ENCODE measurements around the gene CLIP1.

CLIP1 gene

DNA sequence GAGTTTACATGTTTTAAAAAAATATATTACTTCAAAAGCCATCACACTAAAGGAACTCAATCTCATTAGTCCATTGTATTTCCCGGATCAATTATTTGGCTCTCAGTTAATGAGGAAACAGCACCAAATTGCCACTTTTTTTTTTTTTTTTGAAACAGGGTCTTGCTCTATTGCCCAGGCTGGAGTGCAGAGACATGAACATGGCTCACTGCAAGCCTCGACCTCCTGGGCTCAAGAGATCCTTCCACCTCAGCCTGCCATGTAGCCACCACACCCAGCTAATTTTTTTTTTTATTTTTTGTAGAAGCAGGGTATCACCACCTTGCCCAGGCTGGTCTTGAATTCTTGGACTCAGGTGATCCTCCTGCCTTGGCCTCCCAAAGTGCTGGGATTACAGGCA lies 77.4 kb downstream of the CLIP1 start:
- no peak for DNase-seq
- H3K4me2 ChIP-seq (ENCODE audit: low read depth, low read length), result no peak overlapping the region
- H3K36me3 ChIP-seq (replicated peaks; ENCODE audit: insufficient read depth, low read length), result no peaks in the 10 kb centered on the region
- H3K4me1 ChIP-seq (ENCODE audit: low read length), result no peaks in the 10 kb centered on the region
- H4K20me1 ChIP-seq (ENCODE audit: insufficient read depth, low read length), result no peaks in the 10 kb centered on the region
- H3K27me3 ChIP-seq (replicated peaks; ENCODE audit: insufficient read depth, low read length), result no peaks in the 10 kb centered on the region
- H3K27ac ChIP-seq (ENCODE audit: low read length), result no peak overlapping the region
- no peaks in the 10 kb centered on the region for H3K9me3 ChIP-seq (replicated peaks; ENCODE audit: insufficient read depth, low read length)
- H3K79me2 ChIP-seq (ENCODE audit: low read length), result no peaks in the 10 kb centered on the region
- no peaks in the 10 kb centered on the region for H3F3A ChIP-seq (ENCODE audit: insufficient read depth, low read length)
- no peak for TF ChIP-seq EZH2 (optimal IDR thresholded peaks at IDR 0.05; ENCODE audit: low read depth, low read length)
- TF ChIP-seq EZH2phosphoT487 (IDR thresholded peaks at IDR 0.05; ENCODE audit: low read length), result no peak
- TF ChIP-seq, protein P1, sequence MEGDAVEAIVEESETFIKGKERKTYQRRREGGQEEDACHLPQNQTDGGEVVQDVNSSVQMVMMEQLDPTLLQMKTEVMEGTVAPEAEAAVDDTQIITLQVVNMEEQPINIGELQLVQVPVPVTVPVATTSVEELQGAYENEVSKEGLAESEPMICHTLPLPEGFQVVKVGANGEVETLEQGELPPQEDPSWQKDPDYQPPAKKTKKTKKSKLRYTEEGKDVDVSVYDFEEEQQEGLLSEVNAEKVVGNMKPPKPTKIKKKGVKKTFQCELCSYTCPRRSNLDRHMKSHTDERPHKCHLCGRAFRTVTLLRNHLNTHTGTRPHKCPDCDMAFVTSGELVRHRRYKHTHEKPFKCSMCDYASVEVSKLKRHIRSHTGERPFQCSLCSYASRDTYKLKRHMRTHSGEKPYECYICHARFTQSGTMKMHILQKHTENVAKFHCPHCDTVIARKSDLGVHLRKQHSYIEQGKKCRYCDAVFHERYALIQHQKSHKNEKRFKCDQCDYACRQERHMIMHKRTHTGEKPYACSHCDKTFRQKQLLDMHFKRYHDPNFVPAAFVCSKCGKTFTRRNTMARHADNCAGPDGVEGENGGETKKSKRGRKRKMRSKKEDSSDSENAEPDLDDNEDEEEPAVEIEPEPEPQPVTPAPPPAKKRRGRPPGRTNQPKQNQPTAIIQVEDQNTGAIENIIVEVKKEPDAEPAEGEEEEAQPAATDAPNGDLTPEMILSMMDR (IDR thresholded peaks at IDR 0.05; ENCODE audit: low read length), result no peak
- H2AFZ ChIP-seq (ENCODE audit: low read length), result no peak overlapping the region
- no peak overlapping the region for H3K9ac ChIP-seq (ENCODE audit: low read length)
- H3K9me2 ChIP-seq (replicated peaks; ENCODE audit: insufficient read depth, low read length), result no peaks in the 10 kb centered on the region
- H3K4me3 ChIP-seq (ENCODE audit: low read length), result no peak overlapping the region

DNA sequence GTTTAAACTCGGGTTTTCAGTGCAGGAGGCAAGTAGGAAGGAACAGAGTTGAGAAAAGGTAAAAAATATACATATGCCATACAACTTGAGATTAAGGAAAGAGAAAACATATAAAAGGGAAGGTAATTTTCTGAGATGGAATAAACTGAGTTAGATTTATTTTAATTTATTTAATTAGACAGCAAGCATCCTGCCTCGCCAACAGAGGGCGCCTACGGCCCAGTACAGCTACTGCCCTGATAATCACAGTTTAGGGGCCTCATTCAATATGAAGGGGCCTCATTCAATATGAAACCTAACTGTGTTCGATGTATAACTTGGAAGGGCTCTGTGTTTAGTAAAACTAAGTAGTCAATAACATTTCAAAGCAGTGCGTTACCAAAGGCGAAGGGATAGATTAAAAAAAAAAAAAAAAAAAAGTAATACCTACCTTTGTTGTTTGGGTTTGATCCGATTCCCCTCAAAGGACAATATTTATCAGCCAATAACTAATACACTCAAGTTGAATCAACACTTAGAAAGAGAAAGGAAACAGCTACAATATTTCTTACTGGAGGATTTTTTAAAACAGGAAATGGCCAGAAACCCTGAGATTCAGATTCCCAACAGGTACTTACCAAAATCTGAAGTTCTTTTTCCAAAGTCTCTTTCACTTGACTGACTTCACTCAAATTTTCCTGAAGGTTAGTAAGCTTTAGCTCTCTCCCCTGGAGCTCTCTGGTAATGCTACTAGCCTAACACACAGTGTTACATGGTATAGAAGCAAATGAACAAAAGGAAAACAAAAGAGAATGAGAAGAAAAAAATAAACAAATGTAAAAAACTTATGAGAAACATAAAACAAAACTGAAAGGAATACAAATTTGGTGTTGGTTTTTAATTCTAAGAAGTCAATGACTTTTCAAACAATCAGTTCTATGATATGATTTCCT lies 86.2 kb downstream of the CLIP1 start:
- Histone ChIP-seq H3K36me3 (replicated peaks; ENCODE audit: insufficient read depth, low read length) (no peaks in the 10 kb centered on the region), H3K27me3 (replicated peaks; ENCODE audit: insufficient read depth, low read length) (no peaks in the 10 kb centered on the region), H3K9me2 (replicated peaks; ENCODE audit: insufficient read depth, low read length) (no peaks in the 10 kb centered on the region), H3K4me2 (ENCODE audit: low read depth, low read length) (peak overlapping the region; percentile 24; the same call in 1 of the 2 replicates), H3K79me2 (ENCODE audit: low read length) (no peaks in the 10 kb centered on the region), H4K20me1 (ENCODE audit: insufficient read depth, low read length) (no peaks in the 10 kb centered on the region), H3K4me3 (ENCODE audit: low read length) (no peak overlapping the region), H3K9me3 (replicated peaks; ENCODE audit: insufficient read depth, low read length) (no peaks in the 10 kb centered on the region), H2AFZ (ENCODE audit: low read length) (no peak overlapping the region), H3F3A (ENCODE audit: insufficient read depth, low read length) (no peaks in the 10 kb centered on the region), H3K9ac (ENCODE audit: low read length) (no peak overlapping the region), H3K27ac (ENCODE audit: low read length) (peak overlapping the region; percentile 21; the same call in 1 of the 2 replicates), H3K4me1 (ENCODE audit: low read length) (no peaks in the 10 kb centered on the region)
- no peak for TF ChIP-seq EZH2 (optimal IDR thresholded peaks at IDR 0.05; ENCODE audit: low read depth, low read length)
- TF ChIP-seq, protein P1 (IDR thresholded peaks at IDR 0.05; ENCODE audit: low read length), result peak; percentile 43
- no peak for DNase-seq

DNA sequence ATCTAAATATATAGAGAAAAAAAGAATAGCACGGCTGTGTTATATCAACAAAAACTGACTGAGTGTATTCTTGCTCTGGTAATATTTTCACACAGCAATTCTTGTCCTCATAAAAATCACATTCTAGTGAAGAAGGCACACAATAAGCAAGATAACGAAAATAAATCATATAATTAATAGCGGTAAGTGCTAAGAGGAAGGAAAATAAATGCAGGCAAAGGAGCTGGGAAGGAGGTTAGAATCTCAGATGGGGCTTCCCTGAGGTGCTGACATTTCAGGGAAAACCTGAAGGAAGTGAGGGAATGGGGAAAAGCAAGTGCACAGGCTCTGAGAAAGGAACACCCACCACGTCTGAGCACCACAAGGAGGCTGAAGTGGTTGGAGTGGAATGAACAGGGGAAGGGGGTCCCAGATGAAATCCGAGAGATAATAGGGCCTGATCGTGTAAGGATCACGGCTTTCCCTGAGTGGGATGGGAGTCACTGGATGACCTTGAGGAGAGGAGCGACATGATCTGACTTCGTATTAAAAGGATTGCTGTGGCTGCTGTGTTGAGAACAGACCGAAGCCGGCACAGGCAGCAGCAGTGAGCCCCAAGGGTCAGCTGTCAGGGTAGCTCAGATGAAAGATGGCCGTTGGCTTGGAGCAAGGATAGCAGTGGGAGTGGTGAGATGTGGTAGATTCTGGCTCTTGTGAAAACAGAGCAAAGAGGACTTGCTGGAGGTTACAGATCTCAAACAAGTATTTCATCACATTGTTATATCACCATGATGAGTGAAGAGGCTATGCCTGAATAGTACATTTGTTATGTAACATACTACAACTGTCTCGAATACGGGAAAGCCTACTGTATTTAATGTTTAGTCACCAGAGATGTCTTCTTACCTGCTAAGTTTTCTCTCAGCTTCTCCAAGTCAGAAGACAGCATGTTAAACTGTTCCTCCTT lies 89.1 kb downstream of the CLIP1 start:
- Histone ChIP-seq H3K9me3 (replicated peaks; ENCODE audit: insufficient read depth, low read length) (no peaks in the 10 kb centered on the region), H3K4me3 (ENCODE audit: low read length) (no peak overlapping the region), H3K27me3 (replicated peaks; ENCODE audit: insufficient read depth, low read length) (no peaks in the 10 kb centered on the region), H3K27ac (ENCODE audit: low read length) (no peak overlapping the region), H3K36me3 (replicated peaks; ENCODE audit: insufficient read depth, low read length) (no peaks in the 10 kb centered on the region), H3K4me2 (ENCODE audit: low read depth, low read length) (no peak overlapping the region), H3K9me2 (replicated peaks; ENCODE audit: insufficient read depth, low read length) (no peaks in the 10 kb centered on the region), H3K9ac (ENCODE audit: low read length) (no peak overlapping the region), H3F3A (ENCODE audit: insufficient read depth, low read length) (no peaks in the 10 kb centered on the region), H3K4me1 (ENCODE audit: low read length) (no peaks in the 10 kb centered on the region), H3K79me2 (ENCODE audit: low read length) (no peaks in the 10 kb centered on the region), H4K20me1 (ENCODE audit: insufficient read depth, low read length) (no peaks in the 10 kb centered on the region), H2AFZ (ENCODE audit: low read length) (no peak overlapping the region)
- no peak for DNase-seq
- TF ChIP-seq EZH2phosphoT487 (IDR thresholded peaks at IDR 0.05; ENCODE audit: low read length), result no peak
- TF ChIP-seq EZH2 (optimal IDR thresholded peaks at IDR 0.05; ENCODE audit: low read depth, low read length), result no peak
- TF ChIP-seq, protein P1 (IDR thresholded peaks at IDR 0.05; ENCODE audit: low read length), result no peak
